ENCODE results near the gene GCN1.

GCN1 gene

DNA sequence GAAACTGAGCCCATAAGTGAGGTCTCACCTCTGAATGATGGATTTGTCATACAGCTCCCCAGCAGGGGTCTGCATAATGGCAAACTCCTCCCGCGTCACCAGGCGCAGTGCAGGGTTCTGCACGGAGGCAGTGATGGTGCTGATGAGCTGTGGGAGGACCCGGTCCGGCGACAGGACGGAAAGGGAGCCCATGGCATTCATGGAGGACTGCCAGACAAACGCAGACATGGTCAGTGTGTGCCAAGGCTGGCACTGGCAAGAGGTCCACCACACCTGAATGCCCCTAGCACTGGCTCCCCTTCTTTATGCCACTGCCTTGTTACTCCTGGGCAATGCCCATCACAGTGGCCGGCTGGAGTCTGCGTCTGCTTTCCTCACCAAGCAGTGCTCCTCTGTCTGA lies 32.7 kb downstream of the GCN1 start:
- in situ Hi-C loops (cut with HindIII; ENCODE audit: low pct_ligation_motif_present, low pct_unique_long_range_greater_than_20kb, low sequenced_read_pairs), result no loop called here
- no peak for DNase-seq

- in situ Hi-C loops (cut with HindIII; ENCODE audit: low pct_ligation_motif_present, low pct_unique_long_range_greater_than_20kb, low sequenced_read_pairs), result no loop called here
- no peak for DNase-seq
These were observed 34.8 kb downstream of the GCN1 start for GRCh38 chr12:120159509-120160237.

DNA sequence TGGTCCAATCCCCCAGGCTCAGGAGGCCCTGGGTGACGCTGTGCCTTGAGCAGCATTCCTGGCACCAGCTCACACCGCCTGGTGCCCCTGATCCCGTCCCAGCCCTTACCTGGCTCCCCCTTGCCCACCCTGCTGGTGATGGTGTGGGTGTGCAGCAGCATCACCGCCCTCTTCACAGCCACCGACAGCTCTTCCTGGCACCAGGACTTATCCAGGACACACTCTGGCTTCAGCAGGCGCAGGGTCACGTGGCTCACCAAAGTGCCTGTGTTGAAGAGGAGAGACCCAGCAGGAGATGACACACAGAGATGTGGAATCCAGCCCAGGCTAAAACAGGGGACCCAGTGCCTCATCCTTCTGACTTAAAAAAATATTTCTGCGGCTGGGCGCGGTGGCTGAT lies 36.2 kb downstream of the GCN1 start:
- DNase-seq, result no peak
- in situ Hi-C loops (cut with HindIII; ENCODE audit: low pct_ligation_motif_present, low pct_unique_long_range_greater_than_20kb, low sequenced_read_pairs), result no loop called here

- in situ Hi-C loops (cut with HindIII; ENCODE audit: low pct_ligation_motif_present, low pct_unique_long_range_greater_than_20kb, low sequenced_read_pairs), result no loop called here
- no peak for DNase-seq
These were observed 36.8 kb downstream of the GCN1 start for GRCh38 chr12:120157678-120158077.

GRCh38 chr12:120156315-120157259 lies 37.9 kb downstream of the GCN1 start:
- no peak for DNase-seq
- in situ Hi-C loops (cut with HindIII; ENCODE audit: low pct_ligation_motif_present, low pct_unique_long_range_greater_than_20kb, low sequenced_read_pairs), result no loop called here

GRCh38 chr12:120155072-120155471 lies 39.4 kb downstream of the GCN1 start:
- in situ Hi-C loops (cut with HindIII; ENCODE audit: low pct_ligation_motif_present, low pct_unique_long_range_greater_than_20kb, low sequenced_read_pairs), result no loop called here
- DNase-seq, result no peak

DNA sequence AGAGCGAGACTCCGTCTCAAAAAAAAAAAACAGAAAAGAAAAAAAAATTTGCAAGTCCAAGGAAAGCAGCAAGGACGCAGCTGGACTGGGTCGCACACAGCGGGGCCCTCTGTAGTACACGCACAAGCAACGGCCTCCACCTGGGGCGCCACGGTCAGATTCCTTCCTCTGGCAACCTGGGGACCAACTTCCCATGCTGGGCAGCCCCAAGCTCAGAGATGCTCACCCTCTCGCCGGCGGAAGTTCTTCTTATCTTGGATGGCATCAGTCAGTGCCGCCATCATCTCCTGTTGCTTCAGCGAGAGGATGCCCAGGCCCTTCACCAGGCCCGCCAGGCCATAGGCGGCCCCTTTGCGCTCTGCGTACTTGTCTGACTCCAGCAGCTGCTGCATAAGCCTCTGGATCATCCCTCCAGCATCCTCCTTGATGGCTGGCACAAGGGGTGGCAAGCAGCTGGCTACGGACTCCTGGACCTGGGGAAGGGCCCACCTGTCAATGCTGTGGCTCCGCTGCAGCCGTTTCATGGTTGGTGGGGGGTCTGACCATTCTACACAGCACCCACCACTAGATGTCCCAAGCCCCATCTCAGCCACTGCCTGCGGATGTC lies 43.5 kb downstream of the GCN1 start:
- in situ Hi-C loops (cut with HindIII; ENCODE audit: low pct_ligation_motif_present, low pct_unique_long_range_greater_than_20kb, low sequenced_read_pairs), result no loop called here
- DNase-seq, result no peak

- in situ Hi-C loops (cut with HindIII; ENCODE audit: low pct_ligation_motif_present, low pct_unique_long_range_greater_than_20kb, low sequenced_read_pairs), result no loop called here
- DNase-seq, result no peak
These were observed 46.5 kb downstream of the GCN1 start for GRCh38 chr12:120148011-120148410.

GRCh38 chr12:120145164-120145563 lies 49.4 kb downstream of the GCN1 start:
- in situ Hi-C loops (cut with HindIII; ENCODE audit: low pct_ligation_motif_present, low pct_unique_long_range_greater_than_20kb, low sequenced_read_pairs), result no loop called here

GRCh38 chr12:120144215-120144614 lies 50.3 kb downstream of the GCN1 start:
- in situ Hi-C loops (cut with HindIII; ENCODE audit: low pct_ligation_motif_present, low pct_unique_long_range_greater_than_20kb, low sequenced_read_pairs), result no loop called here

More at GRCh38 chr12:120145164-120145563, 49.4 kb downstream of the GCN1 start:
- no peak for DNase-seq

DNA sequence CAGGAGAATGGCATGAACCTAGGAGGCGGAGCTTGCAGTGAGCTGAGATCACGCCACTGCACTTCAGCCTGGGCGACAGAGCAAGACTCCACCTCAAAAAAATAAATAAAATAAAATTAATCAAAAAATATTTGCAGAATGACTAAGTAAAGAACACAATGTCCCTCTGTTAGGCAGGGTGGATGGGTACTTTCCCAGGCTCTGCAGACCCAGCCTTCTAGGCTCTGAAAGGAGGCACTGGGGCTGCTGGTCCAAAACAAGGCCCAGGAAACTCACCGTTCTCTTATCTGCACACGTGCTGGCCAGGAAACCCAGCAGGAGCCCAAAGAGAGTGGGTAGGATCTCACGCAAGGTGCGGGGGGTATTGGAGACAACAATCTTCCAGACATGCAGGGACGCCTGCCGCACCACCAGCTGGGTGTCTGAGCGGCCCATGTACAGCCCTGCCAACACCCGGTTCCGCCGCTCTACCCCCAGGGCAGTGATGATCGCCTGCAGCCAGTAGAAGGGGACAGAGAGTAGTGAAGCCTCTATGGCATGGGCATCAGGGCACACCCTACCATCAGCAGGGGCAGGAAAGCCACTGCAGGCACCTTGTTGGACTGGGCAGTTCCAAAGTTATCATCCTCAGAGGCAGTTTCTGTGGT lies 52.2 kb downstream of the GCN1 start:
- in situ Hi-C loops (cut with HindIII; ENCODE audit: low pct_ligation_motif_present, low pct_unique_long_range_greater_than_20kb, low sequenced_read_pairs), result no loop called here

More at GRCh38 chr12:120144215-120144614, 50.3 kb downstream of the GCN1 start:
- no peak for DNase-seq

DNA sequence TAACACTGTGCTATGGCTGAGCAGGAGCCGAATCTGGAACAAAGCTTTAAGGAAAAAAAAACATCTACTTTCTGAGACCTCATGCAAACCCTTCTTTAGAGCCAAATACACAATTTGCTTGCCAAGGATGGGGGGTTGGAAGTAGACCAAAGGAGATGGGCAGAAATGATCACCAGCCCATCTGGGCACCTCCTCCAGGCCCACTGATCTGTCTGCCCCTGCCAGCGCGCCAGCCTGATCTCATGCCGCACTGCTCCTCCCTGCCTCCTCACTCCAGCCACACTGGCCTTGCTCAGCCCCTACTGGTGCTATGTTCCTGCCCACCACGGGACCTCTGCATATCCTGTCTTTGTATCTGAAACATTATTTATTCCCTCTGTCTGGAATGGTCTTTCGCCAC lies 53.2 kb downstream of the GCN1 start:
- no peak for DNase-seq
- in situ Hi-C loops (cut with HindIII; ENCODE audit: low pct_ligation_motif_present, low pct_unique_long_range_greater_than_20kb, low sequenced_read_pairs), result no loop called here

More for the DNA sequence above, 52.2 kb downstream of the GCN1 start:
- DNase-seq, result no peak

DNA sequence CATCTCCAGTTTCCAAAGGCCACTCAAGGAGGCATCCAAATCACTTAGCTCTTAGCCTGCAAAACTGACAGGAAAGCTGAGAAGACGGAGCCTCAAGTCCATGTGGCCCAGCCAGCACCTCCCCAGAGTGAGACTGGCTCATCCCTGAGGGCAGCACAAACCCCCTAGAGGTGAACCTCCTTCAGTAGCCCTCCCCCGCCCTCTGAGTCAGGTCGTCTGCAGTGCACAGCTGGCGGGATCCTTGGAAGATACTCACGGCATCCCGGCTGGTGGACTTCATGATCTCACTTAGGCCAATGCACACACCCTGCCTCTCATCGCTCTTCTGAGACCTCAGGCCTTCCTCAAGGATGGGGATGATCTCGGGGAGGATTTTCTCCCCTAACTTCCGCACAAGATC lies 53.9 kb downstream of the GCN1 start:
- in situ Hi-C loops (cut with HindIII; ENCODE audit: low pct_ligation_motif_present, low pct_unique_long_range_greater_than_20kb, low sequenced_read_pairs), result no loop called here
- DNase-seq, result no peak

DNA sequence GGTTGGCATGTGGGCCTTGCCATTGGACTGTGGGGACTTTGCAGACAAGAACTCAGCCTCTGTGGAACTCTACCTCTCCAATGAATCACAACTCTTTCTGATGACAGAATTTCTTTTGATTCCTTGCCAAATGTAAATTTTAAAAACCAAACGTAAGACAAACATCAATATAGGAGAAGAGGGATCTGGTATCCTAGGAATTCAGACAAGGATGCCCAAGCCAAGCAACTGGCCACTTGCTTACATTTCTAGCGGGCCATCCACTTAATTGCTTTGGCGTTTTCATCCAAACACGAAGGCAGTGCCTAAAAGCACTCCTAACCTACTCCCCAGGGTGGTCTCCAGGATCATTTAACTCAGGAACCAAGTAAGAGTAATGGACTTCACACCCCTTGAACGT lies 54.6 kb downstream of the GCN1 start:
- in situ Hi-C loops (cut with HindIII; ENCODE audit: low pct_ligation_motif_present, low pct_unique_long_range_greater_than_20kb, low sequenced_read_pairs), result no loop called here
- no peak for DNase-seq

GRCh38 chr12:120138366-120138765 lies 56.1 kb downstream of the GCN1 start:
- in situ Hi-C loops (cut with HindIII; ENCODE audit: low pct_ligation_motif_present, low pct_unique_long_range_greater_than_20kb, low sequenced_read_pairs), result no loop called here
- DNase-seq, result no peak

GRCh38 chr12:120137833-120138232 lies 56.7 kb downstream of the GCN1 start:
- DNase-seq, result no peak

DNA sequence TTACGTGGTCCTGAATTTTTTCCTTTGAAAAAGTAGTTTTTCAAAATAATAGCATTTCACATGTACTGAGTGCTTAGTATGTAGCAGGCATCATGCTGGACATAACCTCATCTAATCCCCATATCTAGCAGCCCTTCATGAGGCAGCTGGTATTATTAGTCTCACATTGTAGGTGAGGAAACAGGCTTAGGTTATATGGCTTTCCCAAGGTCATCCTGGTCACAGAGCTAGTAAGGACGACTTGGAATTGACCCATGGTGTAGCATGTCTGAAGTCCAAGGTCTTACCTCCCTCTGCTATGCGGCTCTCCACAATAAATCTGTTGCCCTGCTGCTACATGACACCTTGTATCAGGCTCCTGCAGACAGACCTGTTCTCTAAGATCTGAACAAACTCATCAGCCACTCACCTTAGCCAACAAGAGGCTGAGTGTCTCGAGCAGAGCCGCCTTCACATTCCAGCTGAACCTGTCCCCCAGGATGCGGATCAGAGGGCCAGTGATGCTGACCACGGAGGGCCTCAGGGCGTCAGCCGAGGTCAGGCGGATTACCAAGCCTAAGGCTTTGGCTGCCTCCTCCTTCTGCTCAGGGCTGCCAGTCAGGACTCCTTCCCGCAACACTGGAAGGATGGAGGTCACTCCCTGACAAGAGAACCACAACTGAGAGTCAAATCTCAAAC lies 58.3 kb downstream of the GCN1 start:
- in situ Hi-C loops (cut with HindIII; ENCODE audit: low pct_ligation_motif_present, low pct_unique_long_range_greater_than_20kb, low sequenced_read_pairs), result no loop called here
- DNase-seq, result no peak

More at GRCh38 chr12:120137833-120138232, 56.7 kb downstream of the GCN1 start:
- in situ Hi-C loops (cut with HindIII; ENCODE audit: low pct_ligation_motif_present, low pct_unique_long_range_greater_than_20kb, low sequenced_read_pairs), result no loop called here

GRCh38 chr12:120134307-120134980 lies 60.1 kb downstream of the GCN1 start:
- DNase-seq, result no peak
- in situ Hi-C loops (cut with HindIII; ENCODE audit: low pct_ligation_motif_present, low pct_unique_long_range_greater_than_20kb, low sequenced_read_pairs), result no loop called here

Measured in ACHN (cell line).